SU-DHL-6 (cell line): ENCODE results near the gene KRT82.

ENCODE experiments used
- H2AFZ ChIP-seq: fragments of 200-600 bp; sonication (generic); 2 replicates; pipeline ENCODE4 v1.6.1; 2014; ENCODE audit warnings: low read depth, mild to moderate bottlenecking, moderate library complexity, mixed read lengths, antibody characterized with exemption, low read length; ENCODE audit not compliant: severe bottlenecking
- H3F3A ChIP-seq: fragments of 200-600 bp; shearing (Covaris generic); 2 replicates; pipeline ENCODE4 v1.6.0; 2016; ENCODE audit warnings: antibody characterized with exemption, mild to moderate bottlenecking; ENCODE audit not compliant: insufficient read depth
- H3K27ac ChIP-seq: fragments of 200-600 bp; sonication (generic); 2 replicates; pipeline ENCODE4 v1.5.1; 2016; ENCODE audit warnings: low read depth, mild to moderate bottlenecking, low read length, moderate library complexity, mixed read lengths
- H3K27me3 ChIP-seq: fragments of 200-600 bp; sonication (generic), shearing (Covaris generic); 2 replicates; pipeline ENCODE4 v1.6.0; 2014; ENCODE audit warnings: mild to moderate bottlenecking, low read length
- H3K36me3 ChIP-seq: fragments of 200-600 bp; sonication (generic); 2 replicates; pipeline ENCODE4 v1.6.1; 2014; ENCODE audit warnings: mild to moderate bottlenecking, low read length, mixed read lengths
- H3K4me2 ChIP-seq: fragments of 300-600, 200-600 bp; shearing (Covaris generic), sonication (generic); 2 replicates; pipeline ENCODE4 v1.6.0; 2014; ENCODE audit warnings: low read length, low read depth, mild to moderate bottlenecking; ENCODE audit not compliant: poor library complexity, severe bottlenecking
- H3K4me3 ChIP-seq: fragments of 200-600 bp; sonication (generic); 2 replicates; pipeline ENCODE4 v1.5.1; 2014; ENCODE audit warnings: antibody characterized with exemption, low read length, mild to moderate bottlenecking, mixed read lengths; ENCODE audit not compliant: insufficient read depth, poor library complexity, severe bottlenecking
- H3K79me2 ChIP-seq: fragments of 200-600 bp; sonication (generic); 2 replicates; pipeline ENCODE4 v1.6.1; 2014; ENCODE audit warnings: mild to moderate bottlenecking, low read length, moderate library complexity; ENCODE audit not compliant: insufficient read depth
- H3K9ac ChIP-seq: fragments of 200-600 bp; sonication (generic); 2 replicates; pipeline ENCODE4 v1.7.0; 2014; ENCODE audit warnings: mild to moderate bottlenecking, low read length
- H3K9me2 ChIP-seq: fragments of 200-600 bp; sonication (generic); replicated peaks from 2 replicates; pipeline ENCODE4 v1.6.1; 2014; ENCODE audit warnings: low read length; ENCODE audit not compliant: insufficient read depth
- H3K9me3 ChIP-seq: fragments of 200-600 bp; sonication (generic); 2 replicates; pipeline ENCODE4 v1.6.1; 2014; ENCODE audit warnings: low read length, mixed read lengths; ENCODE audit not compliant: insufficient read depth
- H4K20me1 ChIP-seq: fragments of 200-600 bp; sonication (generic); 2 replicates; pipeline ENCODE4 v1.6.1; 2014; ENCODE audit warnings: low read depth, mild to moderate bottlenecking, antibody characterized with exemption, low read length, moderate library complexity, mixed read lengths
- CTCF ChIP-seq: fragments of 200-600 bp; sonication (generic); IDR thresholded peaks from one replicate; pipeline ENCODE4 v1.5.1; 2017; ENCODE audit warnings: antibody characterized with exemption, mild to moderate bottlenecking, low read length, moderate library complexity; ENCODE audit not compliant: insufficient read depth, poor library complexity, severe bottlenecking
- EZH2phosphoT487 ChIP-seq: fragments of 200-600 bp; sonication (generic), shearing (Covaris generic); conservative IDR thresholded peaks from 2 replicates; pipeline ENCODE4 v1.6.1; 2018; ENCODE audit warnings: mild to moderate bottlenecking, antibody characterized with exemption, low read length, moderate library complexity, mixed read lengths

Gene KRT82

GRCh38 chr12:52364061-52364460 lies 42.1 kb downstream of the KRT82 start:
- H3K9me2 ChIP-seq, result no peaks in the 10 kb centered on the region
- H3F3A ChIP-seq, result no peaks in the 10 kb centered on the region
- no peaks in the 10 kb centered on the region for H4K20me1 ChIP-seq
- H3K79me2 ChIP-seq, result no peaks in the 10 kb centered on the region
- no peak overlapping the region for H3K4me2 ChIP-seq
- no peaks in the 10 kb centered on the region for H3K36me3 ChIP-seq
- no peak overlapping the region for H3K27ac ChIP-seq
- no peak overlapping the region for H2AFZ ChIP-seq
- no peak for TF ChIP-seq CTCF
- no peak for TF ChIP-seq EZH2phosphoT487
- H3K9me3 ChIP-seq, result no peaks in the 10 kb centered on the region
- H3K4me3 ChIP-seq, result no peak overlapping the region
- no peaks in the 10 kb centered on the region for H3K27me3 ChIP-seq
- no peak overlapping the region for H3K9ac ChIP-seq

- H3F3A ChIP-seq, result no peaks in the 10 kb centered on the region
- no peak overlapping the region for H2AFZ ChIP-seq
- no peaks in the 10 kb centered on the region for H3K27me3 ChIP-seq
- H3K4me2 ChIP-seq, result no peak overlapping the region
- H3K79me2 ChIP-seq, result no peaks in the 10 kb centered on the region
- H3K9me2 ChIP-seq, result no peaks in the 10 kb centered on the region
- H4K20me1 ChIP-seq, result no peaks in the 10 kb centered on the region
- no peak overlapping the region for H3K4me3 ChIP-seq
- no peak overlapping the region for H3K9ac ChIP-seq
- H3K27ac ChIP-seq, result no peak overlapping the region
- no peaks in the 10 kb centered on the region for H3K9me3 ChIP-seq
- H3K36me3 ChIP-seq, result no peaks in the 10 kb centered on the region
- TF ChIP-seq CTCF, result no peak
- TF ChIP-seq EZH2phosphoT487, result no peak
These were observed 42.9 kb downstream of the KRT82 start for GRCh38 chr12:52363111-52363679.

- H3K36me3 ChIP-seq, result no peaks in the 10 kb centered on the region
- H3F3A ChIP-seq, result no peaks in the 10 kb centered on the region
- no peak overlapping the region for H2AFZ ChIP-seq
- H3K4me2 ChIP-seq, result no peak overlapping the region
- no peaks in the 10 kb centered on the region for H3K79me2 ChIP-seq
- no peaks in the 10 kb centered on the region for H3K27me3 ChIP-seq
- no peak overlapping the region for H3K27ac ChIP-seq
- no peaks in the 10 kb centered on the region for H4K20me1 ChIP-seq
- TF ChIP-seq CTCF (peak; percentile 41), EZH2phosphoT487 (no peak)
- no peak overlapping the region for H3K4me3 ChIP-seq
- no peak overlapping the region for H3K9ac ChIP-seq
- H3K9me2 ChIP-seq, result no peaks in the 10 kb centered on the region
- no peaks in the 10 kb centered on the region for H3K9me3 ChIP-seq
These were observed 43.9 kb downstream of the KRT82 start for GRCh38 chr12:52362118-52362726.
